Activated T-cell treated with anti-CD3 and anti-CD28 coated beads, Interleukin-2, amount 50 U/mL, for 24 hours (primary cell): Measurements from ENCODE around the gene RDH13.

Experiments
- DNase-seq: peaks from one replicate; pipeline ENCODE4 v3.0.0-alpha.2; 2020
- H3K27ac Mint-ChIP-seq: 2 replicates; pipeline ENCODE4 v1.8.0; 2020; ENCODE audit warnings: mild to moderate bottlenecking, mixed read lengths
- H3K27me3 Mint-ChIP-seq: 2 replicates; pipeline ENCODE4 v1.8.0; 2020; ENCODE audit warnings: mixed read lengths
- H3K36me3 Mint-ChIP-seq: 2 replicates; pipeline ENCODE4 v1.8.0; 2020; ENCODE audit warnings: low read depth, mixed read lengths
- H3K4me1 Mint-ChIP-seq: 2 replicates; pipeline ENCODE4 v1.8.0; 2020; ENCODE audit warnings: low read depth, mixed read lengths
- H3K4me3 Mint-ChIP-seq: 2 replicates; pipeline ENCODE4 v1.8.0; 2020; ENCODE audit warnings: mild to moderate bottlenecking, moderate library complexity, mixed read lengths
- H3K9me3 Mint-ChIP-seq: 2 replicates; pipeline ENCODE4 v1.8.0; 2020; ENCODE audit warnings: mixed read lengths

Gene RDH13

DNA sequence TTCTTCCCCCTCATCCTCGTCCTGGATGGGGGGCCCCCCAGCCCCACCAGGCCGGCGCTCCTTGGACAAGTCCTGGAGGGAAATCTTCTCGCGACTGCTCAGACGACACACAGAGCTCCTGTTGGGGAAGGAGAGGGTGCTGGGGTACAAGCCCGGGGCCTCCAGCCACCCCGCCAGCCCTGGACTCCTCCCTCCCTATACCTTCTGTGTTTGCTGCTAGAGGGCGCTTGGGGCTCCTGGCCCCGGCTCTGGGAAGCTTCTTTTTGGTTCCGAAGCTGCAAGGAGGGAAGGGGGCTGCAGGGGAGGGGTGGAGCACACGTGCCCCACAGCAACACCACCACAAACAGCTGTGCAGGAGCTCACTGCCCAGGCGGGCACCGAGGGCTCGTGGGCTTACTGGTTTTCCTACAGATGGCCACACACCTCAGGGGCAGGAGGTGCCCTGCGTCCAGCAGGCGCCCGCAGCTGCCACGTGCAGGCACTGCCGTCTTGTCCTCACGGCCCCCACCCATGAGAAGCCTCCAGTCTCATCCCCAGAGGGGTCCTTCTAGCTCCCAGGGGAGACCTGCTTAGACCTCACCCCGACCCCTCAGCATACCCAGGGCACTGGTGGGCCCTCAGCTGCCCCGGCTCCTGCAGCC, 33.2 kb upstream of the RDH13 start:
- DNase-seq, result no peak
- Mint-ChIP-seq H3K27me3 (no peaks in the 10 kb centered on the region), H3K9me3 (no peaks in the 10 kb centered on the region), H3K4me1 (no peaks in the 10 kb centered on the region), H3K4me3 (no peak overlapping the region), H3K36me3 (peaks cover 41% of the 10 kb centered on the region), H3K27ac (no peak overlapping the region)

DNA sequence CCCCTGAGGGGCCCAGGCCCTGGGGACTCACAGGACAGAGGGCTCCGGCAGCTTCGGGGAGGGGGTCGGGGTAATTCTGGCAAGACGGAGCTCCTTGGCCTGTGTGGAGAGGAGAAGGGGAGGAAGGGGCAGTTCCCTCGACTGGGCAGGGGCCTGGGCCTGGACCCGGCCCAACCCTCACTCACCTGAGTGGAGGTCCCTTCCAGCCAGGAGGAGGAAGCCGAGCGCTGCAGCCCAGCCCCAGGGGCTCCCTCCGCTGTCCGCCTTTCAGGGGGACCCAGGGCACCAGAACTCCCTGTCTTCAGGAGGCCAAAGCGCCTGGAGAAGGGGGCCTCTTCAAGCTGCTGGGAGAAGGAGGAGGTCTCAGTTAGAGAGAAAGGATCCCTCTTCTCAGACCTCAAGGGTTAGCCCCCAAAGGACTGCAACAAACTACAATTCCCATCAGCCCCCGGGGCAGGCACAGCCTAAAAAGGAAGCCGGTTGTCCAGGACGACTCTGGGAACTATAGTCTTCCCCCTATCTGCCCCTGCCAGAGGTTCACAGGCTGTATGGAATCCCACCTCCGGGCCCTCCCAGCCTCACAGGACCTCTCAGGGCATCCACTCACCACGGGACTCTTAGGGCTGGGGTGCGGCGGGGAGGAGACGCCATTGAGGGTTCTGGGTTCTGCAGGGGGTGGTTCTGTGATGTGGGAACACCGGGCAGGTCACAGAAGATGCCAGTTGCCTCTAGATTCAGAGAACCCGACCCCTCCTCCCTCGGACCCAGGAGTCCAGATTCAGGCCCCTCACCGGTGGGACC, 32.5 kb upstream of the RDH13 start:
- no peaks in the 10 kb centered on the region for H3K27me3 Mint-ChIP-seq
- H3K9me3 Mint-ChIP-seq, result no peaks in the 10 kb centered on the region
- no peak overlapping the region for H3K4me3 Mint-ChIP-seq
- H3K36me3 Mint-ChIP-seq, result peaks cover 41% of the 10 kb centered on the region
- H3K4me1 Mint-ChIP-seq, result no peaks in the 10 kb centered on the region
- no peak overlapping the region for H3K27ac Mint-ChIP-seq
- no peak for DNase-seq

GRCh38 chr19:55094456-55095259, 31.7 kb upstream of the RDH13 start:
- H3K36me3 Mint-ChIP-seq, result peaks cover 41% of the 10 kb centered on the region
- H3K9me3 Mint-ChIP-seq, result no peaks in the 10 kb centered on the region
- H3K4me1 Mint-ChIP-seq, result no peaks in the 10 kb centered on the region
- H3K4me3 Mint-ChIP-seq, result no peak overlapping the region
- H3K27ac Mint-ChIP-seq, result no peak overlapping the region
- no peaks in the 10 kb centered on the region for H3K27me3 Mint-ChIP-seq
- DNase-seq, result no peak

DNA sequence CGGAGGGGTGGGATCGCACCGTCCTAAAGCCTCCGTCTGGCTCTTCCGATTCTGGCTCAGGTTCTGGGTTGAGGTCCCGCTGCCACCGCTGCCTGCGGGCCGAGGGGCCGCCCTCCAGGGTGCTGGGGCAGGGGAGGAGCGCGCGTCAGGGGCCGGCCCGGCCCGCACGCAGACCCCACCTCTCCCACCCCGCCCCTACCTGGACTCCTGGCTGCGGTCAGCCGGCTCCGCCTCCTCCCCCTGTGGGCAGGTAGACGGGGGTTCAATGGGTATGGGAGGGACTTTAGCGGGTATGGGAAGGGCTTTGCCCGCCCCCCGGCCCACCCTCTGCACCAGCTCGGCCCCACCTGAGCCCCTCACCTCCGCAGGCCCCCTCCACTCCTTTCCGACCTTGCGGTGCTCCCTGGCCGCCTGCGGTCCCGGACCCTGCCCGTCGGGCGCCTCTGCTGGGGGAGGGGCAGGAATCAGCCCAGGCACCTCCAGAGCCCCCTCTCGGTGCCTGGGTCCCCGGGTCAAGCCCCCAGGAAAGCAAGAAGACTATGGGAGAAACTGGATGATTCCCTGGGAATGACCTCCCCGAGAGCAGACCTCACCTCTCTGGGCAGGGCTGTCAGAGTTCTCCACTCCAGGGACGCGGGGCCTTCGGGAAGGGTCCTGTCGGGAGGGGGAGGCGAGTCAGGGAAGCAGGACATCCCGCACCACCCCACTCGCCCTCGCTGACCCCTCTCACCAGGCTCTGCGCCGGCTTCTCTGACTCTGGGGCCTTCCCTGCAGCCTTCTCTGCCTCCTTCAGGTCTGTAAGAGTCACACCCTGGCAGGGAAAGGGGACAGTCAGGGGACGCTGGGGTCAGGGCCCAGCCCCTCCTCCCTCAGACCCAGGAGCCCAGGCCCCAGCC, 29.7 kb upstream of the RDH13 start:
- Mint-ChIP-seq H3K27ac (no peak overlapping the region), H3K27me3 (peaks cover 13% of the 10 kb centered on the region), H3K4me3 (no peak overlapping the region), H3K9me3 (no peaks in the 10 kb centered on the region), H3K4me1 (peaks cover 9% of the 10 kb centered on the region), H3K36me3 (peaks cover 42% of the 10 kb centered on the region)
- DNase-seq, result no peak

- peaks cover 15% of the 10 kb centered on the region for H3K4me1 Mint-ChIP-seq
- H3K36me3 Mint-ChIP-seq, result peaks cover 48% of the 10 kb centered on the region
- peaks cover 20% of the 10 kb centered on the region for H3K27me3 Mint-ChIP-seq
- H3K27ac Mint-ChIP-seq, result no peak overlapping the region
- no peak overlapping the region for H3K4me3 Mint-ChIP-seq
- no peak for DNase-seq
- H3K9me3 Mint-ChIP-seq, result no peaks in the 10 kb centered on the region
These were observed 29.0 kb upstream of the RDH13 start for GRCh38 chr19:55091955-55092354.

- H3K4me1 Mint-ChIP-seq, result peaks cover 15% of the 10 kb centered on the region
These were observed 28.4 kb upstream of the RDH13 start for GRCh38 chr19:55091126-55091910.

GRCh38 chr19:55090564-55090963, 27.6 kb upstream of the RDH13 start:
- DNase-seq, result no peak
- Mint-ChIP-seq H3K27ac (no peak overlapping the region), H3K9me3 (no peaks in the 10 kb centered on the region), H3K4me1 (peaks cover 15% of the 10 kb centered on the region), H3K4me3 (no peak overlapping the region), H3K36me3 (peaks cover 43% of the 10 kb centered on the region), H3K27me3 (peaks cover 28% of the 10 kb centered on the region)

More at GRCh38 chr19:55091126-55091910, 28.4 kb upstream of the RDH13 start:
- Mint-ChIP-seq H3K27ac (no peak overlapping the region), H3K36me3 (peaks cover 48% of the 10 kb centered on the region), H3K27me3 (peaks cover 22% of the 10 kb centered on the region), H3K4me3 (no peak overlapping the region), H3K9me3 (no peaks in the 10 kb centered on the region)
- no peak for DNase-seq

DNA sequence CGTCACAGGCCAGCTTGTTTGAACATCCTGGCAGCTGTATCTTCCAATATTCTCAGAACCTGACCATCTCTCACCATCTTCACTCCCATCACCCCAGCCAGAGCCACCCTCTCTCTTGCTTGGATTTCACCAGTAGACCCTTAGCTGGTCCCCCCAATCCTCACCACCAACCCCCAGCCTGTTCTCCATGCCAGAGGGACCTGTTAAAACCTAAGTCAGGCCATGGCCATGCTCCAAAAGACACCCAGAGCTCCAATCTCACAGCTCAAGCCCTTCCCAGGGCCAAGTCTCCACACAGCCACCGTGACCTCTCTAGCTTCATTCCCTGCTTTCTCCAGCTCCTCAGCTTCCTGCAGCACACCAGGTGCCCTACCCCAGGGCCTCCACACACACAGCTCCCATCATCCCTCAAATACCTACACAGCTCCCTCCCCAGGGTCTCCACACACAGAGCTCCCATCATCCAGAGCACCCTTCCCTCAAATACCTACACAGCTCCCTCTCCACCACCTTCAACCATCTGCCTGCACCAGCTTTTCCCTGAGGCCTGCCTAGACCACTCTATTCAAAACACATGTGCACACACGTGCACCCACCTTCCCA, 26.5 kb upstream of the RDH13 start:
- Mint-ChIP-seq H3K9me3 (no peaks in the 10 kb centered on the region), H3K4me1 (peaks cover 15% of the 10 kb centered on the region), H3K27me3 (peaks cover 39% of the 10 kb centered on the region), H3K27ac (no peak overlapping the region), H3K36me3 (peaks cover 35% of the 10 kb centered on the region), H3K4me3 (no peak overlapping the region)
- no peak for DNase-seq

- Mint-ChIP-seq H3K4me1 (peaks cover 15% of the 10 kb centered on the region), H3K27me3 (peaks cover 45% of the 10 kb centered on the region), H3K4me3 (no peak overlapping the region), H3K9me3 (no peaks in the 10 kb centered on the region), H3K27ac (no peak overlapping the region), H3K36me3 (peaks cover 35% of the 10 kb centered on the region)
- peak; percentile 88 for DNase-seq
These were observed 25.8 kb upstream of the RDH13 start for GRCh38 chr19:55088543-55089341.

DNA sequence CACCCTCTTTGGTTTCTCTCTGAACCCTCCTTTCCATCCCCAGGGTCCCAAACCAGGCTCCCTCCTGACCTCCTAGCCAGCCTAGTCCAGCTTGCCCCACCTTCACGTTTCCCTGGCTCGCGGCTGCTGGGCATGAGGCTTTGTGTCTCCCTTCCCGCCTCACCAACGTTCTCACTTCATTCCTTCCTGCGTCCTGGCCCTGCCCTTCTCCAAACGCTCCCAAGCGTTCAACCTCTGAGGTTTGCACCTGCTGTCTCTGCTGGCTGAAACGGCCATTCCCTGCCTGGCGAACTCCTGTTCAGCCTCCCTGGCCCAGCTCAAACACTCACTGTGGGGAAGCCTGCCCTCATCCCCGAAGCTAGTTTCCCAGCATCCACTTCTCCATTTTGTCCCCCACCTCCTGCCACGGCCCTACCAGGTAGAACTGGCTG, 25.1 kb upstream of the RDH13 start:
- Mint-ChIP-seq H3K36me3 (peaks cover 35% of the 10 kb centered on the region), H3K9me3 (no peaks in the 10 kb centered on the region), H3K27me3 (peaks cover 49% of the 10 kb centered on the region), H3K4me1 (peaks cover 16% of the 10 kb centered on the region), H3K27ac (no peak overlapping the region), H3K4me3 (no peak overlapping the region)
- DNase-seq, result no peak

DNA sequence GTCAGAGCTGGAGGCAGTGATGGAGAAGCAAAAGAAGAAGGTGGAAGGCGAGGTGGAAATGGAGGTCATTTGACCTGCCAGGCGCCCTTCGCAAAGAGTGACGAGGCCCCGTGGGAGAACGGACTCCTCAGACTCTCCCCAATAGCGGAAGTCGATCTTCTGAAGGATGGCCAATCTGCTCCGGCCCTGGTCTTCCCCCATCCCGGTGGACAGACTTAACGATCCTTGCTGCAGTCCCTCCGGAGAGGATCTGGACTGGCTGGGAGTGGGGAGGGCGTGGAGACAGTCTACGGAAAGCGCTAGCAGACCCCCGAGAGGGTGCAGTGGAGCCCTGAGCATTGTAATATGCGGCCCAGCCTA, 24.6 kb upstream of the RDH13 start:
- DNase-seq, result no peak
- Mint-ChIP-seq H3K36me3 (peaks cover 31% of the 10 kb centered on the region), H3K4me1 (peaks cover 17% of the 10 kb centered on the region), H3K27me3 (peaks cover 54% of the 10 kb centered on the region), H3K4me3 (peak overlapping the region; percentile 20), H3K9me3 (peaks cover 1% of the 10 kb centered on the region), H3K27ac (no peak overlapping the region)

DNA sequence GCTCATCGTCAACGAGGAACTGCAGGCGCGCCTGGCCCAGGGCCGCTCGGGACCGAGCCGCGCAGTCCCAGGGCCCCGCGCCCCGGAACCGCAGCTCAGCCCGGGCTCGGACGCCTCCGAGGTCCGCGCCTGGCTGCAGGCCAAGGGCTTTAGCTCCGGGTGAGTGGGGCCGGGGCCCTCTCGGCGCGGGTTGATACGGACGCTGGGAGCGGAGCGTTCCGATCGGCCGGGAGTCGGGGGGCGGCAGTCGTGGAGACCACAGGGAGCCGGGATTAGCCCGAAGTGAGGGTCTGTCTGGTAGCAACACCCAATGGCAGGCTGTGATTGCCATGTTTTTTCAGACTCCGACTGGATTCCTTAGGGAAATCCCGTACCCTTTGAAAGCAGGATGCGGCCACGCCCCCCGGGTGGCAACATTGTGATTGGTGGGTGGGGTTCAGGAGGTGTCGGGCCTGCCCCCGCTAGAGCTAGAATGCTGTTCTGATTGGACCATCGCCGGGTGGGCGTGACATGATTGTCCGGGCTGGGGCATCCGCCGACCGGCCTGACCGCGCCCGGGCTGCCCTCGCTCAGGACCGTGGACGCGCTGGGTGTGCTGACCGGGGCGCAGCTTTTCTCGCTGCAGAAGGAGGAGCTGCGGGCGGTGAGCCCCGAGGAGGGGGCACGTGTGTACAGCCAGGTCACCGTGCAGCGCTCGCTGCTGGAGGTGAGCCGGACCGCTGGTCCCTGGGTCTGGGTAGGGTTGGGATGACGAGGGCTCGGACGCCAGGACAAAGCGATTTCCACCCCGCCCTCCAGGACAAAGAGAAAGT, 24.0 kb upstream of the RDH13 start:
- Mint-ChIP-seq H3K27me3 (peaks cover 60% of the 10 kb centered on the region), H3K9me3 (peaks cover 4% of the 10 kb centered on the region), H3K27ac (no peak overlapping the region), H3K4me1 (peaks cover 20% of the 10 kb centered on the region), H3K4me3 (peak overlapping the region; percentile 20), H3K36me3 (peaks cover 31% of the 10 kb centered on the region)
- peak; percentile 54 for DNase-seq
